Pons (tissue), 1 donor: ENCODE measurements around the gene SEL1L.
"Not testable (repeated sequence)": the region's sequence is repeated elsewhere in the genome, so short reads cannot be mapped to it uniquely, and the experiment has no call there.

Experiments
- DNase-seq: peaks from one replicate; pipeline ENCODE4 v3.0.0-alpha.2; 2016; ENCODE audit warnings: low spot score

The SEL1L gene

GRCh38 chr14:81533536-81534343 is at the start of gene SEL1L:
Gene SEL1L (minus strand): TSS chr14:81533853. CDS start chr14:81533744, 109 bp downstream.
- peak; percentile 100 for DNase-seq

GRCh38 chr14:81582420-81582819 is 48.8 kb upstream of the SEL1L start:
- DNase-seq: no peak

GRCh38 chr14:81579115-81579514 is 45.5 kb upstream of the SEL1L start:
- no peak for DNase-seq

GRCh38 chr14:81571437-81571836 is 37.8 kb upstream of the SEL1L start:
- no peak for DNase-seq

- DNase-seq: no peak
These were observed 33.6 kb upstream of the SEL1L start for GRCh38 chr14:81567302-81567701.

GRCh38 chr14:81565441-81566290 is 32.0 kb upstream of the SEL1L start:
- DNase-seq: peak; percentile 72

- DNase-seq: no peak
These were observed 29.2 kb upstream of the SEL1L start for GRCh38 chr14:81562818-81563217.

- no peak for DNase-seq
These were observed 27.6 kb upstream of the SEL1L start for GRCh38 chr14:81561084-81561775.

GRCh38 chr14:81559385-81559784 is 25.7 kb upstream of the SEL1L start:
- no peak for DNase-seq

GRCh38 chr14:81557146-81557545 is 23.5 kb upstream of the SEL1L start:
- DNase-seq: no peak

GRCh38 chr14:81555684-81556083 is 22.0 kb upstream of the SEL1L start:
- DNase-seq: no peak

- no peak for DNase-seq
These were observed 21.4 kb upstream of the SEL1L start for GRCh38 chr14:81555051-81555450.

- DNase-seq: no peak
These were observed 17.8 kb upstream of the SEL1L start for GRCh38 chr14:81551471-81551870.

- DNase-seq: no peak
These were observed 16.5 kb upstream of the SEL1L start for GRCh38 chr14:81550001-81550637.

GRCh38 chr14:81541206-81541605 is 7.6 kb upstream of the SEL1L start:
- DNase-seq: not testable (repeated sequence)

GRCh38 chr14:81537193-81537592 is 3.5 kb upstream of the SEL1L start:
- no peak for DNase-seq

GRCh38 chr14:81536241-81536771 is 2.7 kb upstream of the SEL1L start:
- DNase-seq: no peak

GRCh38 chr14:81535396-81536164 is 1.9 kb upstream of the SEL1L start:
- DNase-seq: no peak

GRCh38 chr14:81534510-81535074 is 939 bp upstream of the SEL1L start:
- DNase-seq: no peak

- DNase-seq: no peak
These were observed 479 bp downstream of the SEL1L start for GRCh38 chr14:81533212-81533535.

GRCh38 chr14:81529391-81529790 is 4.3 kb downstream of the SEL1L start:
- DNase-seq: no peak
